ENCODE measurements around the gene SEPTIN12. TPM values are rescaled to one million over a fixed set of nuclear protein-coding genes. Genes with fewer than 3 reads are reported as not detected.

SEPTIN12 gene
- polyA plus RNA-seq, 1 donor from 2014 or later, result 1.8 TPM

GRCh38 chr16:4806280-4806679 lies 18.1 kb upstream of the SEPTIN12 start:
- Histone ChIP-seq H3K79me2 (replicated peaks; ENCODE audit: insufficient read depth, low read length) (no peaks in the 10 kb centered on the region), H3K9me3 (ENCODE audit: low read length) (no peaks in the 10 kb centered on the region), H3F3A (ENCODE audit: insufficient read depth, low read length, poor library complexity, severe bottlenecking) (no peaks in the 10 kb centered on the region), H3K27ac (ENCODE audit: low read length) (no peak overlapping the region), H3K4me3 (ENCODE audit: low read length) (no peak overlapping the region), H3K9me2 (ENCODE audit: insufficient read depth, low read length) (no peaks in the 10 kb centered on the region), H3K9ac (ENCODE audit: low read length) (no peak overlapping the region), H3K4me2 (ENCODE audit: low read length) (no peak overlapping the region), H2AFZ (ENCODE audit: low read depth, low read length) (no peak overlapping the region), H4K20me1 (ENCODE audit: insufficient read depth) (no peaks in the 10 kb centered on the region), H3K36me3 (ENCODE audit: insufficient read depth, low read length) (no peaks in the 10 kb centered on the region), H3K27me3 (ENCODE audit: insufficient read depth, low read depth, low read length) (no peaks in the 10 kb centered on the region)
- TF ChIP-seq REST (IDR thresholded peaks at IDR 0.05; ENCODE audit: borderline replicate concordance) (no peak), SMC3 (conservative IDR thresholded peaks at IDR 0.05; ENCODE audit: poor library complexity) (no peak), EZH2 (IDR thresholded peaks at IDR 0.05; ENCODE audit: borderline replicate concordance, insufficient read depth, low read length, poor library complexity, severe bottlenecking) (no peak), RAD21 (conservative IDR thresholded peaks at IDR 0.05) (no peak), CTCF (IDR thresholded peaks at IDR 0.05; ENCODE audit: poor library complexity, severe bottlenecking) (no peak), MXI1 (conservative IDR thresholded peaks at IDR 0.05; ENCODE audit: poor library complexity, severe bottlenecking) (no peak), TAF1 (IDR thresholded peaks at IDR 0.05; ENCODE audit: low read depth) (no peak), POLR2AphosphoS5 (IDR thresholded peaks at IDR 0.05) (no peak), EP300 (conservative IDR thresholded peaks at IDR 0.05; ENCODE audit: poor library complexity, severe bottlenecking) (no peak)

- no peaks in the 10 kb centered on the region for H3K9me3 ChIP-seq (ENCODE audit: low read length)
- H3K4me3 ChIP-seq (ENCODE audit: low read length), result no peak overlapping the region
- H3K9me2 ChIP-seq (ENCODE audit: insufficient read depth, low read length), result no peaks in the 10 kb centered on the region
- no peak overlapping the region for H3K9ac ChIP-seq (ENCODE audit: low read length)
- H3K79me2 ChIP-seq (replicated peaks; ENCODE audit: insufficient read depth, low read length), result no peaks in the 10 kb centered on the region
- no peak overlapping the region for H3K27ac ChIP-seq (ENCODE audit: low read length)
- no peak overlapping the region for H3K4me2 ChIP-seq (ENCODE audit: low read length)
- no peaks in the 10 kb centered on the region for H3F3A ChIP-seq (ENCODE audit: insufficient read depth, low read length, poor library complexity, severe bottlenecking)
- H4K20me1 ChIP-seq (ENCODE audit: insufficient read depth), result no peaks in the 10 kb centered on the region
- no peak for TF ChIP-seq EZH2 (IDR thresholded peaks at IDR 0.05; ENCODE audit: borderline replicate concordance, insufficient read depth, low read length, poor library complexity, severe bottlenecking)
- no peak for TF ChIP-seq RAD21 (conservative IDR thresholded peaks at IDR 0.05)
- no peak for TF ChIP-seq EP300 (conservative IDR thresholded peaks at IDR 0.05; ENCODE audit: poor library complexity, severe bottlenecking)
- no peak for TF ChIP-seq POLR2AphosphoS5 (IDR thresholded peaks at IDR 0.05)
- TF ChIP-seq TAF1 (IDR thresholded peaks at IDR 0.05; ENCODE audit: low read depth), result no peak
- TF ChIP-seq SMC3 (conservative IDR thresholded peaks at IDR 0.05; ENCODE audit: poor library complexity), result no peak
- no peak for TF ChIP-seq REST (IDR thresholded peaks at IDR 0.05; ENCODE audit: borderline replicate concordance)
- TF ChIP-seq MXI1 (conservative IDR thresholded peaks at IDR 0.05; ENCODE audit: poor library complexity, severe bottlenecking), result no peak
- TF ChIP-seq CTCF (IDR thresholded peaks at IDR 0.05; ENCODE audit: poor library complexity, severe bottlenecking), result no peak
- H2AFZ ChIP-seq (ENCODE audit: low read depth, low read length), result no peak overlapping the region
- H3K36me3 ChIP-seq (ENCODE audit: insufficient read depth, low read length), result no peaks in the 10 kb centered on the region
- no peaks in the 10 kb centered on the region for H3K27me3 ChIP-seq (ENCODE audit: insufficient read depth, low read depth, low read length)
These were observed 17.1 kb upstream of the SEPTIN12 start for GRCh38 chr16:4805231-4805630.

Data from neural cell (in vitro differentiated cells).